Ovary (tissue), 3 donors: Measurements from ENCODE around the gene MIB1.

Source experiments
- CTCF ChIP-seq, 3 donors: fragments of 450-650 bp in 2 of 3; fragments of 200-600 bp in 1 of 3; IDR thresholded peaks; one replicate each; pipeline versions ENCODE4 v1.5.1 to v1.8.0; 2016 to 2022; ENCODE audit warnings: antibody characterized with exemption in 3 of 3, mild to moderate bottlenecking in 1 of 3
- EP300 ChIP-seq: sonication (generic); formaldehyde crosslinking; IDR thresholded peaks from one replicate; pipeline ENCODE4 v1.6.1; 2017; ENCODE audit warnings: antibody characterized with exemption
- POLR2A ChIP-seq: fragments of 450-650 bp; IDR thresholded peaks from one replicate; pipeline ENCODE4 v1.6.1; 2017; ENCODE audit warnings: antibody characterized with exemption, mild to moderate bottlenecking, moderate library complexity
- donor health status: DM: no; HTN: no; CAD: no.

- TF ChIP-seq CTCF (IDR thresholded peaks at IDR 0.05), result no peak
- TF ChIP-seq POLR2A, result no peak
- no peak for TF ChIP-seq EP300
Measured at GRCh38 chr18:21786526-21786925, 45.9 kb downstream of the MIB1 start.
